Measurements from ENCODE around the gene C5orf22. TPM values are rescaled to one million over a fixed set of nuclear protein-coding genes. Genes with fewer than 3 reads are reported as not detected.

The C5orf22 gene
- total and polyA plus RNA-seq, 4 donors, result 4.6 to 10.3 (median 7.0) TPM

GRCh38 chr5:31585166-31585894 is 53.2 kb downstream of the C5orf22 start:
- no peak overlapping the region for H3K9ac ChIP-seq (ENCODE audit: low read depth in 1 of 2, low read length in 2 of 2)
- no peaks in the 10 kb centered on the region for H3K36me3 ChIP-seq (ENCODE audit: control insufficient read depth in 4 of 4, insufficient read depth in 3 of 4, low read depth in 1 of 4, low read length in 3 of 4)

DNA sequence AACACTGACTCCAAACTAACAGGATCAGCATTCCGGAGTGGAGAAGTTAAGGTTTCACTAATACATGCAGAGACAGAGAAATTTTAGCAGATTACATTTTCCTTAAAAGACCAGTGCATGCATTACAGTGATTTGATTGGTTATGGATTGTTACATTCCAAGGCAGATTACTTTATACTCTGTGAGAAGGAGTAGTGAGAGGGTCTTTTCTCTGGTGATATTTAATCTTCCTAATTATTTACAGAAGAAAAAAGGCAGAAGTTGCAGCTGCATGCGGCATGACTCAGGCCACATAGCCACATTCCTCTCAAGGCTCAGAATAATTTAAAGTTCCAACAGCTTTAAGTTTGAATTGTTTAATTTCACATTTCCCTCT is 53.8 kb downstream of the C5orf22 start:
- Histone ChIP-seq H3K4me1 (ENCODE audit: control insufficient read depth in 4 of 4, insufficient read depth in 4 of 4, low read length in 3 of 4) (no peaks in the 10 kb centered on the region), H3K9ac (ENCODE audit: low read depth in 1 of 2, low read length in 2 of 2) (no peak overlapping the region), H3K4me3 (ENCODE audit: low read depth in 1 of 3, low read length in 3 of 3) (no peak overlapping the region), H3K9me3 (ENCODE audit: control insufficient read depth in 4 of 4, low read length in 3 of 4) (no peaks in the 10 kb centered on the region), H3K36me3 (ENCODE audit: control insufficient read depth in 4 of 4, insufficient read depth in 3 of 4, low read depth in 1 of 4, low read length in 3 of 4) (no peaks in the 10 kb centered on the region), H3K27ac (ENCODE audit: low read depth in 1 of 2, low read length in 2 of 2) (no peak overlapping the region), H3K27me3 (ENCODE audit: control insufficient read depth in 4 of 4, insufficient read depth in 4 of 4, low read length in 3 of 4) (peaks cover 0 to 2% (median 0%) of the 10 kb centered on the region in 4 donors)
- no peak for DNase-seq (ENCODE audit: low spot score)
- TF ChIP-seq, protein P1, sequence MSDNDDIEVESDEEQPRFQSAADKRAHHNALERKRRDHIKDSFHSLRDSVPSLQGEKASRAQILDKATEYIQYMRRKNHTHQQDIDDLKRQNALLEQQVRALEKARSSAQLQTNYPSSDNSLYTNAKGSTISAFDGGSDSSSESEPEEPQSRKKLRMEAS (IDR thresholded peaks at IDR 0.05), result no peak
- no peak for TF ChIP-seq FOXA2 (IDR thresholded peaks at IDR 0.05)
- TF ChIP-seq NR2F2 (IDR thresholded peaks at IDR 0.05), result no peak
- TF ChIP-seq, protein P2, sequence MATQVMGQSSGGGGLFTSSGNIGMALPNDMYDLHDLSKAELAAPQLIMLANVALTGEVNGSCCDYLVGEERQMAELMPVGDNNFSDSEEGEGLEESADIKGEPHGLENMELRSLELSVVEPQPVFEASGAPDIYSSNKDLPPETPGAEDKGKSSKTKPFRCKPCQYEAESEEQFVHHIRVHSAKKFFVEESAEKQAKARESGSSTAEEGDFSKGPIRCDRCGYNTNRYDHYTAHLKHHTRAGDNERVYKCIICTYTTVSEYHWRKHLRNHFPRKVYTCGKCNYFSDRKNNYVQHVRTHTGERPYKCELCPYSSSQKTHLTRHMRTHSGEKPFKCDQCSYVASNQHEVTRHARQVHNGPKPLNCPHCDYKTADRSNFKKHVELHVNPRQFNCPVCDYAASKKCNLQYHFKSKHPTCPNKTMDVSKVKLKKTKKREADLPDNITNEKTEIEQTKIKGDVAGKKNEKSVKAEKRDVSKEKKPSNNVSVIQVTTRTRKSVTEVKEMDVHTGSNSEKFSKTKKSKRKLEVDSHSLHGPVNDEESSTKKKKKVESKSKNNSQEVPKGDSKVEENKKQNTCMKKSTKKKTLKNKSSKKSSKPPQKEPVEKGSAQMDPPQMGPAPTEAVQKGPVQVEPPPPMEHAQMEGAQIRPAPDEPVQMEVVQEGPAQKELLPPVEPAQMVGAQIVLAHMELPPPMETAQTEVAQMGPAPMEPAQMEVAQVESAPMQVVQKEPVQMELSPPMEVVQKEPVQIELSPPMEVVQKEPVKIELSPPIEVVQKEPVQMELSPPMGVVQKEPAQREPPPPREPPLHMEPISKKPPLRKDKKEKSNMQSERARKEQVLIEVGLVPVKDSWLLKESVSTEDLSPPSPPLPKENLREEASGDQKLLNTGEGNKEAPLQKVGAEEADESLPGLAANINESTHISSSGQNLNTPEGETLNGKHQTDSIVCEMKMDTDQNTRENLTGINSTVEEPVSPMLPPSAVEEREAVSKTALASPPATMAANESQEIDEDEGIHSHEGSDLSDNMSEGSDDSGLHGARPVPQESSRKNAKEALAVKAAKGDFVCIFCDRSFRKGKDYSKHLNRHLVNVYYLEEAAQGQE (IDR thresholded peaks at IDR 0.05), result no peak
- no peak for TF ChIP-seq SP1 (IDR thresholded peaks at IDR 0.05)
- 78% methylated on average over 2 of the region's 2 CpGs for WGBS

More at GRCh38 chr5:31585166-31585894, 53.2 kb downstream of the C5orf22 start:
- DNase-seq (ENCODE audit: low spot score), result no peak
- Histone ChIP-seq H3K9me3 (ENCODE audit: control insufficient read depth in 4 of 4, low read length in 3 of 4) (no peaks in the 10 kb centered on the region), H3K27ac (ENCODE audit: low read depth in 1 of 2, low read length in 2 of 2) (no peak overlapping the region), H3K4me1 (ENCODE audit: control insufficient read depth in 4 of 4, insufficient read depth in 4 of 4, low read length in 3 of 4) (no peaks in the 10 kb centered on the region), H3K27me3 (ENCODE audit: control insufficient read depth in 4 of 4, insufficient read depth in 4 of 4, low read length in 3 of 4) (peaks cover 0 to 2% (median 0%) of the 10 kb centered on the region in 4 donors), H3K4me3 (ENCODE audit: low read depth in 1 of 3, low read length in 3 of 3) (no peak overlapping the region)
- TF ChIP-seq NR2F2 (IDR thresholded peaks at IDR 0.05), result no peak
- TF ChIP-seq, protein P3, sequence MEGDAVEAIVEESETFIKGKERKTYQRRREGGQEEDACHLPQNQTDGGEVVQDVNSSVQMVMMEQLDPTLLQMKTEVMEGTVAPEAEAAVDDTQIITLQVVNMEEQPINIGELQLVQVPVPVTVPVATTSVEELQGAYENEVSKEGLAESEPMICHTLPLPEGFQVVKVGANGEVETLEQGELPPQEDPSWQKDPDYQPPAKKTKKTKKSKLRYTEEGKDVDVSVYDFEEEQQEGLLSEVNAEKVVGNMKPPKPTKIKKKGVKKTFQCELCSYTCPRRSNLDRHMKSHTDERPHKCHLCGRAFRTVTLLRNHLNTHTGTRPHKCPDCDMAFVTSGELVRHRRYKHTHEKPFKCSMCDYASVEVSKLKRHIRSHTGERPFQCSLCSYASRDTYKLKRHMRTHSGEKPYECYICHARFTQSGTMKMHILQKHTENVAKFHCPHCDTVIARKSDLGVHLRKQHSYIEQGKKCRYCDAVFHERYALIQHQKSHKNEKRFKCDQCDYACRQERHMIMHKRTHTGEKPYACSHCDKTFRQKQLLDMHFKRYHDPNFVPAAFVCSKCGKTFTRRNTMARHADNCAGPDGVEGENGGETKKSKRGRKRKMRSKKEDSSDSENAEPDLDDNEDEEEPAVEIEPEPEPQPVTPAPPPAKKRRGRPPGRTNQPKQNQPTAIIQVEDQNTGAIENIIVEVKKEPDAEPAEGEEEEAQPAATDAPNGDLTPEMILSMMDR (IDR thresholded peaks at IDR 0.05; ENCODE audit: low read depth, low read length, missing input control), result no peak
- TF ChIP-seq JUND (IDR thresholded peaks at IDR 0.05), result no peak
- TF ChIP-seq, protein P2 (IDR thresholded peaks at IDR 0.05), result no peak
- no peak for TF ChIP-seq RAD21 (IDR thresholded peaks at IDR 0.05)
- no peak for TF ChIP-seq GABPA (IDR thresholded peaks at IDR 0.05 in 1 of 2, conservative IDR thresholded peaks at IDR 0.05 in 1 of 2)
- TF ChIP-seq HNF4A (conservative IDR thresholded peaks at IDR 0.05), result no peak
- TF ChIP-seq FOXA1 (IDR thresholded peaks at IDR 0.05), result no peak
- TF ChIP-seq SP1 (IDR thresholded peaks at IDR 0.05), result no peak
- no peak for TF ChIP-seq RXRA (IDR thresholded peaks at IDR 0.05)
- TF ChIP-seq, protein P1 (IDR thresholded peaks at IDR 0.05), result no peak
- no peak for TF ChIP-seq YY1 (IDR thresholded peaks at IDR 0.05)
- WGBS, result 89% methylated on average over 3 of the region's 3 CpGs

All from liver (tissue), 9 donors.